Endometrium (tissue), 2 donors: ENCODE data around the gene ACTC1.
A peak's percentile ranks its signal among the peaks of the same experiment; 100 is the strongest.
"Not testable (repeated sequence)": the region's sequence is repeated elsewhere in the genome, so short reads cannot be mapped to it uniquely, and the experiment has no call there.

Source experiments
- FAIRE-seq: peaks from 2 replicates; lab custom pipeline; 2012; peaks lifted over from hg19 to GRCh38; lab: Jason Lieb, UNC
- donor health status: control.
- donor health status: control.

Gene ACTC1

GRCh38 chr15:34795267-34796081, at the start of gene ACTC1:
TSS of gene ACTC1 (minus strand) at chr15:34795549. CDS start at chr15:34794808, 741 bp downstream.
- no peak for FAIRE-seq

GRCh38 chr15:34841262-34841725, 45.9 kb upstream of the ACTC1 start:
- no peak for FAIRE-seq

GRCh38 chr15:34838282-34838681, 42.9 kb upstream of the ACTC1 start:
- no peak for FAIRE-seq

GRCh38 chr15:34837246-34838016, 42.1 kb upstream of the ACTC1 start:
- FAIRE-seq = no peak

- no peak for FAIRE-seq
Observed at GRCh38 chr15:34828145-34828911, 33.0 kb upstream of the ACTC1 start.

GRCh38 chr15:34821831-34822230, 26.5 kb upstream of the ACTC1 start:
- FAIRE-seq = no peak

- FAIRE-seq = no peak
Observed at GRCh38 chr15:34820110-34820509, 24.8 kb upstream of the ACTC1 start.

GRCh38 chr15:34818526-34818925, 23.2 kb upstream of the ACTC1 start:
- FAIRE-seq = no peak

- peak; percentile 58 for FAIRE-seq
Observed at GRCh38 chr15:34815836-34816235, 20.5 kb upstream of the ACTC1 start.

GRCh38 chr15:34813446-34814190, 18.3 kb upstream of the ACTC1 start:
- no peak for FAIRE-seq

- FAIRE-seq = not testable (repeated sequence)
Observed at GRCh38 chr15:34812868-34813365, 17.6 kb upstream of the ACTC1 start.

GRCh38 chr15:34812369-34812768, 17.0 kb upstream of the ACTC1 start:
- no peak for FAIRE-seq

GRCh38 chr15:34810443-34811129, 15.2 kb upstream of the ACTC1 start:
- FAIRE-seq = no peak

- FAIRE-seq = no peak
Observed at GRCh38 chr15:34809186-34809585, 13.8 kb upstream of the ACTC1 start.

GRCh38 chr15:34808016-34808415, 12.7 kb upstream of the ACTC1 start:
- no peak for FAIRE-seq

- FAIRE-seq = not testable (repeated sequence)
Observed at GRCh38 chr15:34807241-34807640, 11.9 kb upstream of the ACTC1 start.

GRCh38 chr15:34804776-34805175, 9.4 kb upstream of the ACTC1 start:
- FAIRE-seq = no peak

- FAIRE-seq = no peak
Observed at GRCh38 chr15:34804113-34804512, 8.8 kb upstream of the ACTC1 start.

GRCh38 chr15:34802803-34803750, 7.7 kb upstream of the ACTC1 start:
- no peak for FAIRE-seq

GRCh38 chr15:34802371-34802770, 7.0 kb upstream of the ACTC1 start:
- FAIRE-seq = no peak
